Osteoblast (primary cell): ENCODE measurements around the gene GABBR2. TPM values are rescaled to one million over a fixed set of nuclear protein-coding genes. Genes with fewer than 3 reads are reported as not detected.
A peak's percentile ranks its signal among the peaks of the same experiment; 100 is the strongest.

ENCODE experiments used
- DNase-seq: peaks from one replicate; pipeline ENCODE4 v3.0.0; 2011; ENCODE audit warnings: low spot score, mixed read lengths; ENCODE audit not compliant: insufficient read length; ENCODE audit errors: missing footprints
- H2AFZ ChIP-seq: 2 replicates; pipeline ENCODE4 v1.6.0; 2011; ENCODE audit warnings: mild to moderate bottlenecking, low read length
- H3K27ac ChIP-seq: 2 replicates; pipeline ENCODE4 v1.5.1; 2011; ENCODE audit warnings: mild to moderate bottlenecking, low read depth, low read length, moderate library complexity
- H3K27me3 ChIP-seq: 2 replicates; pipeline ENCODE4 v1.6.0; 2012; ENCODE audit warnings: mild to moderate bottlenecking, control low read depth, inconsistent platforms, low read length, moderate library complexity; ENCODE audit not compliant: insufficient read depth
- H3K36me3 ChIP-seq: 2 replicates; pipeline ENCODE4 v1.5.1; 2011; ENCODE audit warnings: mild to moderate bottlenecking, low read length, control low read depth, moderate library complexity; ENCODE audit not compliant: insufficient read depth
- H3K4me1 ChIP-seq: 2 replicates; pipeline ENCODE4 v1.5.1; 2011; ENCODE audit warnings: mild to moderate bottlenecking, low read length, control low read depth, moderate library complexity; ENCODE audit not compliant: insufficient read depth
- H3K4me2 ChIP-seq: 2 replicates; pipeline ENCODE4 v1.6.0; 2011; ENCODE audit warnings: mild to moderate bottlenecking, low read length; ENCODE audit not compliant: insufficient read depth
- H3K4me3 ChIP-seq: fragments of 200-600 bp; sonication (generic); 3 replicates; pipeline ENCODE4 v1.5.1; 2012; ENCODE audit warnings: mild to moderate bottlenecking, low read length, inconsistent platforms; ENCODE audit not compliant: insufficient read depth
- H3K79me2 ChIP-seq: 2 replicates; pipeline ENCODE4 v1.6.0; 2012; ENCODE audit warnings: mild to moderate bottlenecking, low read length, control low read depth, inconsistent platforms; ENCODE audit not compliant: insufficient read depth
- H3K9me3 ChIP-seq: 2 replicates; pipeline ENCODE4 v1.5.1; 2011; ENCODE audit warnings: low read depth, low read length, control low read depth
- H4K20me1 ChIP-seq: 2 replicates; pipeline ENCODE4 v1.6.0; 2012; ENCODE audit warnings: mild to moderate bottlenecking, low read length, control low read depth; ENCODE audit not compliant: insufficient read depth
- CTCF ChIP-seq: IDR thresholded peaks from 2 replicates; pipeline ENCODE4 v1.5.1; 2011; ENCODE audit warnings: mild to moderate bottlenecking, low read depth, low read length, moderate library complexity; ENCODE audit errors: extremely low read depth
- total RNA-seq: library from RNA; depleted of rRNA; stranded (reverse); fragments of >200 nt; gene quantifications from 2 replicates; pipeline ENCODE4 v1.2.3, GENCODE V29; 2012

GABBR2 gene
- total RNA-seq, 1 donor: under 0.01 TPM

DNA sequence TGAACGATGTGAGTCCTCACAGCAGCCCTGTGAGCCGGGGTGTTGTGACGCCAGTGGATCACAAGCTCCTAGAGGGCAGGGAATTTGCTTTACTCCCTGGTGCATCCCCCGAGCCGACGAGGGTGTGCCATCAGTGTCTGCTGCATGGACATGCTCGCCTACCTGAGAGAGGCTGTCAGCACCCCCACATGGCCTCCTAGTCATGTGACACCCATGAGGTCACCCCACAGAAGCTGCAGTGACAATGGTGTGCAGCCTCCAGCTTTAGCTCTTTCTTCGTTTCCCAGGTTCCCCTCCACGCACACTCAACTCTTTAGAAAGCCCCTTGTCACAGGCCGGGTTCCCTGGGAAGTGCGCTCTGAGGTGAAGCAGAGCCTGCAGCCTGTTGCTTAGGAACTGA is 19.8 kb upstream of the GABBR2 start:
- TF ChIP-seq CTCF: no peak
- Histone ChIP-seq H3K4me2 (no peak overlapping the region), H3K27ac (no peak overlapping the region), H2AFZ (no peak overlapping the region), H4K20me1 (no peaks in the 10 kb centered on the region), H3K4me3 (no peak overlapping the region), H3K36me3 (no peaks in the 10 kb centered on the region), H3K4me1 (no peaks in the 10 kb centered on the region), H3K27me3 (peaks cover 29% of the 10 kb centered on the region), H3K9me3 (no peaks in the 10 kb centered on the region), H3K79me2 (no peaks in the 10 kb centered on the region)
- no peak for DNase-seq

- Histone ChIP-seq H3K4me3 (no peak overlapping the region), H3K27ac (no peak overlapping the region), H2AFZ (no peak overlapping the region), H3K36me3 (no peaks in the 10 kb centered on the region), H4K20me1 (no peaks in the 10 kb centered on the region), H3K27me3 (peaks cover 29% of the 10 kb centered on the region), H3K4me2 (no peak overlapping the region), H3K9me3 (no peaks in the 10 kb centered on the region), H3K4me1 (no peaks in the 10 kb centered on the region), H3K79me2 (no peaks in the 10 kb centered on the region)
- DNase-seq: no peak
- TF ChIP-seq CTCF: no peak
Observed at GRCh38 chr9:98727428-98727827, 18.7 kb upstream of the GABBR2 start.

DNA sequence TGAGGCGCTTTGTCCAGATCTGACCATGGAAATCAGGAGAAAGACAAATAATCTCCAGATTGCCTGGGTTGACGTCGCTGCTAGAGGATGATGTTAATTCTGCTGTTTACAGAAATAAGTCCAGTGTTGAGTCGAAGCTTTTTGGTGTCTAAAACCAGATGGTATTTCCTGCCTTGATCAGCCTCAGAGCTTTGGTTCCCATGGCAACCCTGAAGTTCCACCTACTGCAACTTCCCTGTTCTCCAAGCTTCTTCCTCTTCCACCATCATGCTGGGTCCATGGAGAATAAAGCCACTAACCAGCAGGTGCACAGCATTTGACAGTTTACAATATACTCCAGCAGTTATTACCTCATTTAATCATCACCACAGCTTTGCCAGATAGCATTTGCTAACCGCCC is 18.0 kb upstream of the GABBR2 start:
- no peak overlapping the region for H2AFZ ChIP-seq
- DNase-seq: peak; percentile 30
- no peaks in the 10 kb centered on the region for H4K20me1 ChIP-seq
- peaks cover 29% of the 10 kb centered on the region for H3K27me3 ChIP-seq
- H3K36me3 ChIP-seq: no peaks in the 10 kb centered on the region
- H3K4me2 ChIP-seq: no peak overlapping the region
- H3K27ac ChIP-seq: no peak overlapping the region
- H3K9me3 ChIP-seq: no peaks in the 10 kb centered on the region
- TF ChIP-seq CTCF: no peak
- no peaks in the 10 kb centered on the region for H3K4me1 ChIP-seq
- no peak overlapping the region for H3K4me3 ChIP-seq
- no peaks in the 10 kb centered on the region for H3K79me2 ChIP-seq

GRCh38 chr9:98724810-98725530 is 16.2 kb upstream of the GABBR2 start:
- Histone ChIP-seq H3K4me1 (no peaks in the 10 kb centered on the region), H3K36me3 (no peaks in the 10 kb centered on the region), H2AFZ (no peak overlapping the region), H3K4me3 (no peak overlapping the region), H4K20me1 (no peaks in the 10 kb centered on the region), H3K4me2 (no peak overlapping the region), H3K79me2 (no peaks in the 10 kb centered on the region), H3K27me3 (peaks cover 29% of the 10 kb centered on the region), H3K9me3 (no peaks in the 10 kb centered on the region), H3K27ac (no peak overlapping the region)
- no peak for TF ChIP-seq CTCF
- no peak for DNase-seq
